ENCODE measurements around the gene FLAD1. TPM values are rescaled to one million over a fixed set of nuclear protein-coding genes. Genes with fewer than 3 reads are reported as not detected.

Gene FLAD1
- total and polyA plus RNA-seq, 2 donors (not counting 3 experiments of a cell fraction or from before 2014, with no cell fraction given) = 42.2 to 59.1 TPM

- H3K4me2 ChIP-seq (ENCODE audit: insufficient read depth, low read length) = no peak overlapping the region
- H3K79me2 ChIP-seq (ENCODE audit: control insufficient read depth, insufficient read depth, low read length) = peaks cover 59% of the 10 kb centered on the region
- no peak for DNase-seq (ENCODE audit: low read depth, low spot score)
- no peak overlapping the region for H3K4me3 ChIP-seq (replicated peaks in 1 of 3; ENCODE audit: insufficient read depth in 1 of 3, low read depth in 1 of 3, low read length in 3 of 3)
- ChIA-PET POLR2A (interaction anchor here (1.9 kb wide), 1 partner anchor 10 kb away, joined by 4 read pairs; the partner anchor contains the start of gene PBXIP1), CTCF (interaction anchor here (1.9 to 2.2 kb wide), 3 partner anchors 27 to 51 kb away, joined by 5 to 8 read pairs (median 7); partner anchors contain the start of gene LENEP)
- no peak overlapping the region for H2AFZ ChIP-seq (ENCODE audit: low read depth, low read length)
- dilution Hi-C loops (cut with MboI; ENCODE audit: extremely low pct_ligation_motif_present, low sequenced_read_pairs) (no loop called here), intact Hi-C loops (cut with micrococcal nuclease) (no loop called here)
- no peak for FAIRE-seq
- peaks cover 54% of the 10 kb centered on the region for H3K4me1 ChIP-seq (ENCODE audit: control insufficient read depth, extremely low read depth, insufficient read depth, low read length)
- H3K9me3 ChIP-seq (replicated peaks; ENCODE audit: control insufficient read depth, insufficient read depth, low read length) = no peaks in the 10 kb centered on the region
- no peaks in the 10 kb centered on the region for H4K20me1 ChIP-seq (replicated peaks; ENCODE audit: control insufficient read depth, extremely low read depth, insufficient read depth, low read length)
- H3K27me3 ChIP-seq (ENCODE audit: control insufficient read depth in 2 of 2, insufficient read depth in 2 of 2, low read length in 2 of 2) = no peaks in the 10 kb centered on the region
- no peak for TF ChIP-seq EZH2 (IDR thresholded peaks at IDR 0.05; ENCODE audit: borderline replicate concordance, low read depth, low read length, severe bottlenecking)
- TF ChIP-seq, protein P1, sequence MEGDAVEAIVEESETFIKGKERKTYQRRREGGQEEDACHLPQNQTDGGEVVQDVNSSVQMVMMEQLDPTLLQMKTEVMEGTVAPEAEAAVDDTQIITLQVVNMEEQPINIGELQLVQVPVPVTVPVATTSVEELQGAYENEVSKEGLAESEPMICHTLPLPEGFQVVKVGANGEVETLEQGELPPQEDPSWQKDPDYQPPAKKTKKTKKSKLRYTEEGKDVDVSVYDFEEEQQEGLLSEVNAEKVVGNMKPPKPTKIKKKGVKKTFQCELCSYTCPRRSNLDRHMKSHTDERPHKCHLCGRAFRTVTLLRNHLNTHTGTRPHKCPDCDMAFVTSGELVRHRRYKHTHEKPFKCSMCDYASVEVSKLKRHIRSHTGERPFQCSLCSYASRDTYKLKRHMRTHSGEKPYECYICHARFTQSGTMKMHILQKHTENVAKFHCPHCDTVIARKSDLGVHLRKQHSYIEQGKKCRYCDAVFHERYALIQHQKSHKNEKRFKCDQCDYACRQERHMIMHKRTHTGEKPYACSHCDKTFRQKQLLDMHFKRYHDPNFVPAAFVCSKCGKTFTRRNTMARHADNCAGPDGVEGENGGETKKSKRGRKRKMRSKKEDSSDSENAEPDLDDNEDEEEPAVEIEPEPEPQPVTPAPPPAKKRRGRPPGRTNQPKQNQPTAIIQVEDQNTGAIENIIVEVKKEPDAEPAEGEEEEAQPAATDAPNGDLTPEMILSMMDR (IDR thresholded peaks at IDR 0.05; ENCODE audit: extremely low read depth in 1 of 2, insufficient read depth in 1 of 2, low read depth in 1 of 2, low read length in 2 of 2) = no peak
- no peak for TF ChIP-seq POLR2A (IDR thresholded peaks at IDR 0.05; ENCODE audit: low read depth, low read length)
- no peak for TF ChIP-seq POLR2AphosphoS5 (IDR thresholded peaks at IDR 0.05; ENCODE audit: insufficient read depth, low read depth, low read length)
- TF ChIP-seq FOS (IDR thresholded peaks at IDR 0.05; ENCODE audit: borderline replicate concordance, insufficient read depth, low read length) = no peak
- TF ChIP-seq GATA2 (IDR thresholded peaks at IDR 0.05; ENCODE audit: insufficient read depth, insufficient read length, low read depth, low read length) = no peak
- TF ChIP-seq MYC (IDR thresholded peaks at IDR 0.05; ENCODE audit: low read depth, low read length) = no peak
- no peaks in the 10 kb centered on the region for H3K9me1 ChIP-seq (replicated peaks; ENCODE audit: control insufficient read depth, extremely low read depth, insufficient read depth, low read length)
- no peak overlapping the region for H3K27ac ChIP-seq (ENCODE audit: insufficient read depth, low read depth, low read length)
- no TSS peak for BruUV-seq (replicated peaks)
- H3K9ac ChIP-seq (replicated peaks; ENCODE audit: extremely low read depth, insufficient read depth, low read length) = no peak overlapping the region
- peaks cover 19 to 39% of the 10 kb centered on the region in 2 experiments for H3K36me3 ChIP-seq (ENCODE audit: control insufficient read depth in 2 of 2, extremely low read depth in 1 of 2, insufficient read depth in 2 of 2, low read length in 2 of 2)
Measured at GRCh38 chr1:154966111-154966510, 17.0 kb upstream of the FLAD1 start.
